ENCODE data around the gene PAWR. TPM values are rescaled to one million over a fixed set of nuclear protein-coding genes. Genes with fewer than 3 reads are reported as not detected.
A peak's percentile ranks its signal among the peaks of the same experiment; 100 is the strongest.

The PAWR gene
- total RNA-seq, 1 donor from 2014 or later, result 75.4 TPM

DNA sequence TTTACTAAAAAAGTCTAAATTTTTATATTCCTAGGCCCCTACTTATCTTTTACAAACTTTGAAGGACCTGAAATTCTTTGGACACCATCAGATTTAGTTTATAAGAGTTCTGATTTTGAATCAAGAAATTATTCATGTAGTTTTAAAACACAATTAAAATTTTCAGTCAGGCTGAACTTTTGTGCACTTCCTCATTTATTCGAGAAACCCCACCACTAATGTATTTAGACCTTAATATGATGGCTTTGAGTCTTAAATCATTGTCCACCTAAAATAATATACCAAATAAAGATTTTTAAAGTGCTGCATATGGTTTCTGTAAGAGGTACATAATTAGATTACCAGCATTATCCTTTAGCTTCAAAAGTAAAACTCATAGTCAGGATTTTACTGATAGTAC lies 103.4 kb downstream of the PAWR start:
- TF ChIP-seq, protein P1, sequence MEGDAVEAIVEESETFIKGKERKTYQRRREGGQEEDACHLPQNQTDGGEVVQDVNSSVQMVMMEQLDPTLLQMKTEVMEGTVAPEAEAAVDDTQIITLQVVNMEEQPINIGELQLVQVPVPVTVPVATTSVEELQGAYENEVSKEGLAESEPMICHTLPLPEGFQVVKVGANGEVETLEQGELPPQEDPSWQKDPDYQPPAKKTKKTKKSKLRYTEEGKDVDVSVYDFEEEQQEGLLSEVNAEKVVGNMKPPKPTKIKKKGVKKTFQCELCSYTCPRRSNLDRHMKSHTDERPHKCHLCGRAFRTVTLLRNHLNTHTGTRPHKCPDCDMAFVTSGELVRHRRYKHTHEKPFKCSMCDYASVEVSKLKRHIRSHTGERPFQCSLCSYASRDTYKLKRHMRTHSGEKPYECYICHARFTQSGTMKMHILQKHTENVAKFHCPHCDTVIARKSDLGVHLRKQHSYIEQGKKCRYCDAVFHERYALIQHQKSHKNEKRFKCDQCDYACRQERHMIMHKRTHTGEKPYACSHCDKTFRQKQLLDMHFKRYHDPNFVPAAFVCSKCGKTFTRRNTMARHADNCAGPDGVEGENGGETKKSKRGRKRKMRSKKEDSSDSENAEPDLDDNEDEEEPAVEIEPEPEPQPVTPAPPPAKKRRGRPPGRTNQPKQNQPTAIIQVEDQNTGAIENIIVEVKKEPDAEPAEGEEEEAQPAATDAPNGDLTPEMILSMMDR (IDR thresholded peaks at IDR 0.05), result no peak
- no peak overlapping the region for H3K4me3 ChIP-seq
- no peak overlapping the region for H3K27ac ChIP-seq
- H3K27me3 ChIP-seq, result no peaks in the 10 kb centered on the region
- no peaks in the 10 kb centered on the region for H3K9me3 ChIP-seq
- DNase-seq (ENCODE audit: low spot score in 2 of 2), result no peak
- no peaks in the 10 kb centered on the region for H3K4me1 ChIP-seq
- H3K36me3 ChIP-seq, result no peaks in the 10 kb centered on the region
- intact Hi-C loops (cut with DNase I), result no loop called here

DNA sequence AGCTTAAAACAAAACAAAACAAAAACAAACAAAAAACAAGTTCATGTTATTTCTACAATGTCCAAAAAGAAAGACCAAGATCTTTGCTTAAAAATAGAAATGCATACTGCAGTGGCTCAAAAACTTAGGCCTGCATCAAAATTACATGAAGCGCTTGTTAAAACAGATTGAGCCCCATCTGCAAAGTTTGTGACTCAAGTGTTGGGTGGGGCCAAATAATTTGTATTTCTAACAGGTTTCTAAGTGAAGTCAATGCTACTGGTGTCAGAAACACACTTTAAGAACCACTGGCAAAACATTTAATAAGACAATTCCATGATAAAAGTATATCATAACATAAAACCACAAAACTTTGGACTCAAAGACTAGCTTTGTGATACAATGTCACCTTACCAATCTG lies 105.6 kb downstream of the PAWR start:
- DNase-seq (ENCODE audit: low spot score in 2 of 2), result no peak
- intact Hi-C loops (cut with DNase I), result no loop called here
- Histone ChIP-seq H3K4me3 (no peak overlapping the region), H3K27ac (no peak overlapping the region), H3K27me3 (no peaks in the 10 kb centered on the region), H3K4me1 (no peaks in the 10 kb centered on the region), H3K9me3 (no peaks in the 10 kb centered on the region), H3K36me3 (no peaks in the 10 kb centered on the region)
- TF ChIP-seq, protein P1 (IDR thresholded peaks at IDR 0.05), result no peak

DNA sequence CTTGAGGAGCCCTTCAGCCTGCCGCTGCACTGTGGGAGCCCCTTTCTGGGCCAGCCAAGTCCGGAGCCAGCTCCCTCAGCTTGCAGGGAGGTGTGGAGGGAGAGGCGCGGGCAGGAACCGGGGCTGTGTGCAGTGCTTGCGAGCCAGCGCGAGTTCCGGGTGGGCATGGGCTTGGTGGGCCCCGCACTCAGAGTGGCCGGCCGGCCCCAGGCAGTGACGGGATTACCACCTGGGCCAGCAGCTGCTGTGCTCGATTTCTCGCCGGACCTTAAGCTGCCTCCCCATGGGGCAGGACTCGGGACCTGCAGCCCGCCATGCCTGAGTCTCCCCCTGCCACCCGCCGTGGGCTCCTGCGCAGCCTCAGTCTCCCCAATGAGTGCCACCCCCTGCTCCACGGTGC lies 116.9 kb downstream of the PAWR start:
- peaks cover 4 to 27% of the 10 kb centered on the region in 2 donors for H3K9me3 ChIP-seq
- H3K4me3 ChIP-seq, result no peak overlapping the region
- intact Hi-C loops (cut with DNase I), result no loop called here
- peaks cover 31 to 49% of the 10 kb centered on the region in 2 donors for H3K36me3 ChIP-seq
- no peak for DNase-seq (ENCODE audit: low spot score in 2 of 2)
- TF ChIP-seq, protein P1 (IDR thresholded peaks at IDR 0.05), result no peak
- H3K27ac ChIP-seq, result no peak overlapping the region
- H3K4me1 ChIP-seq, result no peaks in the 10 kb centered on the region
- H3K27me3 ChIP-seq, result no peaks in the 10 kb centered on the region

DNA sequence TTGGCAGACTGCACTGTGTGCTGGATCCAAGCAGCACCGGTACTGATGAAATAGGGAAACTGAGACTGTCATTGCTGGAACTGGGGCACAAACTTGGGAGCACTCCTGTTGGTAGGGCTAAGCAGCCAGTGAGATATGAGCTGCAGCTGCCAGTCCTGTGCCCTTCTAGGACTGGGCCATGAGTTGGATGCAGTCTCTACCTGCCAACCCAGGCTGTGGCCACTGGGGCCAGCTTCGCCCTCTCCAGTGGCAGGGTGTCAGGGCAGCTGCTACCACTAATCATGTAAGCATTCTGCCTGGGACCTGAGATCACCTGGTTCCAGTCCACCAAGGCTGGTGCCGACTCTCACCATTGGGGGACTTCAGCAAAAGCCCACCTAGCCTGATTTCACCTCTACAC lies 121.1 kb downstream of the PAWR start:
- H3K36me3 ChIP-seq, result peaks cover 37 to 42% of the 10 kb centered on the region in 2 donors
- intact Hi-C loops (cut with DNase I), result no loop called here

DNA sequence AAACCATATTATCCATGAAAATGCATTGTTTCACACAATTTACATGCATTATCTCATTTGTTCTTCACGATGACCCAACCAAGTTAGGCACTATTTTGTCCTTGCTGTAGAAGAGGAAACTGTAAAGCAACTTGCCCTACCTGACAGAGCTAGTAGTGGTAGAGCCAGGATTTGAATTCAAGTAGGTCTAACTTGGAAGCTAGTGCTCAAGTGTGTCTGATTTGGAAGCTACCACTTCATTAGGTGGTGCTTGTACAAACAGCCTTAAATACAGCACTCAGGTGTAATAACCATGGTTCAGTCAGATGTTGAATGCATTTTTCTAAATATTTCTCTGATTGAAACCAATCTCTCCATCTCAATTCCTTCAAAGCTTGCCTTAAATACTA lies 123.6 kb downstream of the PAWR start:
- TF ChIP-seq, protein P1 (IDR thresholded peaks at IDR 0.05), result no peak
- no peak for DNase-seq (ENCODE audit: low spot score in 2 of 2)
- H3K4me1 ChIP-seq, result peaks cover 0 to 7% of the 10 kb centered on the region in 2 donors
- H3K27ac ChIP-seq, result peak overlapping the region in 1 of 2 donors; percentile 56
- peaks cover 23 to 29% of the 10 kb centered on the region in 2 donors for H3K36me3 ChIP-seq
- intact Hi-C loops (cut with DNase I), result no loop called here
- peaks cover 4 to 8% of the 10 kb centered on the region in 2 donors for H3K9me3 ChIP-seq
- no peaks in the 10 kb centered on the region for H3K27me3 ChIP-seq
- no peak overlapping the region for H3K4me3 ChIP-seq

More for the DNA sequence above, 121.1 kb downstream of the PAWR start:
- Histone ChIP-seq H3K4me3 (no peak overlapping the region), H3K27me3 (no peaks in the 10 kb centered on the region), H3K27ac (no peak overlapping the region), H3K9me3 (peaks cover 4 to 27% of the 10 kb centered on the region in 2 donors), H3K4me1 (peaks cover 0 to 4% of the 10 kb centered on the region in 2 donors)
- TF ChIP-seq, protein P1 (IDR thresholded peaks at IDR 0.05), result no peak
- no peak for DNase-seq (ENCODE audit: low spot score in 2 of 2)
